Lower leg skin (tissue), 4 donors: ENCODE data around the gene UNC5A. TPM values are rescaled to one million over a fixed set of nuclear protein-coding genes. Genes with fewer than 3 reads are reported as not detected.
A peak's percentile ranks its signal among the peaks of the same experiment; 100 is the strongest.

Experiments used
- DNase-seq, 2 donors: peaks; one replicate each; pipeline ENCODE4 v3.0.0-alpha.2; 2019; ENCODE audit warnings: low spot score in 2 of 2
- H3K4me3 ChIP-seq: fragments of 200-600 bp; sonication (generic); 2 replicates; pipeline ENCODE4 v1.5.1; 2017; ENCODE audit warnings: mild to moderate bottlenecking, low read depth; ENCODE audit not compliant: poor library complexity, severe bottlenecking
- CTCF ChIP-seq, 3 donors: fragments of 450-650 bp; IDR thresholded peaks; one replicate each; pipeline ENCODE4 v1.5.1; 2016; ENCODE audit warnings: antibody characterized with exemption in 3 of 3, mild to moderate bottlenecking in 3 of 3, moderate library complexity in 2 of 3
- POLR2A ChIP-seq, 2 donors: fragments of 450-650 bp; IDR thresholded peaks; one replicate each; pipeline ENCODE4 v1.6.1; 2016 to 2017; ENCODE audit warnings: antibody characterized with exemption in 2 of 2, mild to moderate bottlenecking in 1 of 2, moderate library complexity in 1 of 2
- WGBS, 2 donors: methylation state at CpG; one replicate each; pipeline ENCODE4 v1.1.5; 2018; 5-methylcytosine and 5-hydroxymethylcytosine counted together
- intact Hi-C: fragments of 100-400 bp; cut with DNase I; formaldehyde crosslinking; loops from one replicate; pipeline ENCODE4 v1.15.0; 2023; ENCODE audit warnings: low total_unique reads
- total RNA-seq, 4 donors: library from RNA; depleted of rRNA; stranded (reverse); fragments of >200 nt; gene quantifications; one replicate each; pipeline ENCODE4 v1.1.0, GENCODE V29; 2016

Gene UNC5A
- total RNA-seq, 4 donors from 2014 or later = 0.13 to 0.25 (median 0.23) TPM; not detected in 1

DNA sequence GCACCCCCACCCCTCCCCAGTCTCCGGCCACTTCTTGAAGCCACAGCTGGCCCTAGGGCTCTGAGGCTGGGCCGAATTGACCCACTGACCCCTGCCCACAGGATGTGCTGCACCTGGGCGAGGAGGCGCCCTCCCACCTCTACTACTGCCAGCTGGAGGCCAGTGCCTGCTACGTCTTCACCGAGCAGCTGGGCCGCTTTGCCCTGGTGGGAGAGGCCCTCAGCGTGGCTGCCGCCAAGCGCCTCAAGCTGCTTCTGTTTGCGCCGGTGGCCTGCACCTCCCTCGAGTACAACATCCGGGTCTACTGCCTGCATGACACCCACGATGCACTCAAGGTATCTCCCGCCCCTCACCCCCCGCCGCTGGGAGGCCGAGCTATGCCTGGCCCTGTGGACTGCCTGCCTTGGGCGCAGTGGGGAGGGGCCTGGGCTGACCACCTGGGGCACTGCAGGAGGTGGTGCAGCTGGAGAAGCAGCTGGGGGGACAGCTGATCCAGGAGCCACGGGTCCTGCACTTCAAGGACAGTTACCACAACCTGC lies 67.5 kb downstream of the UNC5A start:
- WGBS, 2 donors = 47 to 78% methylated on average over 5 to 19 of the region's 21 CpGs
- intact Hi-C loops = no loop called here
- no peak for DNase-seq
- TF ChIP-seq POLR2A (IDR thresholded peaks at IDR 0.05) (no peak), CTCF (IDR thresholded peaks at IDR 0.05) (no peak)
- no peak overlapping the region for H3K4me3 ChIP-seq

- DNase-seq = no peak
- intact Hi-C loops = no loop called here
- H3K4me3 ChIP-seq = no peak overlapping the region
- TF ChIP-seq CTCF (IDR thresholded peaks at IDR 0.05) = no peak
- no peak for TF ChIP-seq POLR2A (IDR thresholded peaks at IDR 0.05)
- WGBS, 2 donors = 80 to 85% methylated on average over 12 of the region's 12 CpGs
Observed at GRCh38 chr5:176878463-176878862, 68.1 kb downstream of the UNC5A start.

- no peak for TF ChIP-seq CTCF (IDR thresholded peaks at IDR 0.05)
- no peak for TF ChIP-seq POLR2A (IDR thresholded peaks at IDR 0.05)
- intact Hi-C loops = no loop called here
- no peak for DNase-seq
- no peak overlapping the region for H3K4me3 ChIP-seq
- 82 to 88% methylated on average over 17 to 20 of the region's 23 CpGs for WGBS, 2 donors
Observed at GRCh38 chr5:176878906-176879662, 68.7 kb downstream of the UNC5A start.

GRCh38 chr5:176879663-176880361 lies 69.5 kb downstream of the UNC5A start:
- no peak for DNase-seq
- no peak overlapping the region for H3K4me3 ChIP-seq
- whole genome bisulfite sequencing, 2 donors = 66 to 77% methylated on average over 18 to 22 of the region's 23 CpGs
- intact Hi-C loops = no loop called here
- TF ChIP-seq CTCF (IDR thresholded peaks at IDR 0.05) = no peak
- TF ChIP-seq POLR2A (IDR thresholded peaks at IDR 0.05) = no peak

DNA sequence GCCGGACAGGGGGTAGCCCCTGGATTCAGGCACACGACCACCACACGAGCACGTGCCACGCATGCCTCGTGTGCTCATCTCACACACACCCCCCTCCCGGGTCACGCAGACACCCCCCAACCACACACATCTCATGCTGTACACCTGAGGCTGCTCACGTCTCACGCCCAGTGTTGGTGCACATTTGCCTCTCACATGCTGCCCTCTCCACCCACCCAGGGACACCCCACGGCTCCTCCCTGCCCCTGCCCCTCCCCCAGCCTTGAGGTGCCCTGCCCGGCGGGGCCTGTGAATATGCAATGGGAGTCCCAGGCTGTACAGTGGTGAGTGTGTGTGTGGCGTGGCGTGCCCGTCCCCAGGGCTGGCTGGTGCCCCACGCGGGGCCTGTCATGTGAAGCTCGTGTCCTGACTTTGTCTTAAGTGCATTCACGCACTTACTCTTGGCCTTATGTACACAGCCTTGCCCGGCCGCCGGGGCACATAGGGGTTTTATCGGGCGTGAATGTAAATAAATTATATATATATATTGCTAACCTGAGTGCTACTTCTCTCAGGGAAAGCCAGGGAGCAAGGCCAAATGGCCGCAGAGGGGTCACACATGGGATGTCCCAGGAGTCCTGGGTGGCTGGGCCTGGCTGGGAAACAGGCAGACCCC lies 70.1 kb downstream of the UNC5A start:
- WGBS, 2 donors = 88% methylated on average over 26 of the region's 26 CpGs
- DNase-seq = peak in 1 of 2 donors; percentile 78
- intact Hi-C loops = no loop called here
- TF ChIP-seq POLR2A (IDR thresholded peaks at IDR 0.05) (no peak), CTCF (IDR thresholded peaks at IDR 0.05) (no peak)
- no peak overlapping the region for H3K4me3 ChIP-seq
